T-helper 1 cell (primary cell): ENCODE data around the gene CNTRL.
"Not testable (repeated sequence)": the region's sequence is repeated elsewhere in the genome, so short reads cannot be mapped to it uniquely, and the experiment has no call there.

ENCODE experiments used
- DNase-seq, 5 donors: peaks; one replicate each; pipeline ENCODE4 v3.0.0-alpha.2; 2012 to 2020

Gene CNTRL

DNA sequence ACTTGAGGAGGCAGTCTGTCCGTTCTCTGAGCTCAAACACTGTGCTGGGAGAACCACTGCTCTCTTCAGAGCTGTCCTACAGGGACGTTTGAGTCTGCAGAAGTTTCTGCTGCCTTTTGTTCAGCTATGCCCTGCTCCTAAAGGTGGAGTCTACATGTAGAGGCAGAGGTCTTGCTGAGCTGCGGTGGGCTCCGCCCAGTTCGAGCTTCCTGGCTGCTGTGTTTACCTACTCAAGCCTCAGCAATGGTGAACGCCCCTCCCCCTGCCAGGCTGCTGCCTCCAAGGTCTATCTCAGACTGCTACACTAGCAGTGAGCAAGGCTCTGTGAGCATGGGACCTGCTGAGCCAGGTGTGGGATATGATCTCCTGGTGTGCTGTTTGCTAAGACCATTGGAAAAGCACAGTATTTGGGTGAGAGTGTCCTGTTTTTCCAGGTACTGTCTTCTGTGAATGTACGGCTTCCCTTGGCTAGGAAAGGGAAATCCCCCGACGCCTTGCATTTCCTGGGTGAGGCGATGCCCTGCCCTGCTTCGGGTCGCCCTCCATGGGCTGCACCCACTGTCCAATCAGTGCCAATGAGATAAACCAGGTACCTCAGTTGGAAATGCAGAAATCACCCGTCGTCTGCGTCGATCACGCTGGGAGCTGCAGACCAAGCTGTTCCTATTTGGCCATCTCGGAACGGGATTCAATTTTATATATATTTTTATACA is 58.5 kb downstream of the CNTRL start:
- DNase-seq, result peak; percentile 37 to 87 (median 62)

DNA sequence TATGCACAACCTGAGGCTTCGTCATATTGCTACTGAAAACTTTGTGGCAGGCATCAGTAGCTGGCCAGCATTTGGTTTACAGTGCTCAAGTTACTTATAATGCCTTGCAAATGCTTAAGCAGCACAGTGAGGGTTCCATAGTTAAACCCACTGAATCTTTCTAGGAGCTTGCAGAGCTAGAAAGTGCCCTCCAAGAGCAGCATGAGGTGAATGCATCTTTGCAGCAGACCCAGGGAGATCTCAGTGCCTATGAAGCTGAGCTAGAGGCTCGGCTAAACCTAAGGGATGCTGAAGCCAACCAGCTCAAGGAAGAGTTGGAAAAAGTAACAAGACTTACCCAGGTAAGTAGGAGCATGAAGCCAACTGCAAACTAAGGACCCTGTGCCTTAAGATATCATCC is 60.9 kb downstream of the CNTRL start:
- DNase-seq, result no peak

DNA sequence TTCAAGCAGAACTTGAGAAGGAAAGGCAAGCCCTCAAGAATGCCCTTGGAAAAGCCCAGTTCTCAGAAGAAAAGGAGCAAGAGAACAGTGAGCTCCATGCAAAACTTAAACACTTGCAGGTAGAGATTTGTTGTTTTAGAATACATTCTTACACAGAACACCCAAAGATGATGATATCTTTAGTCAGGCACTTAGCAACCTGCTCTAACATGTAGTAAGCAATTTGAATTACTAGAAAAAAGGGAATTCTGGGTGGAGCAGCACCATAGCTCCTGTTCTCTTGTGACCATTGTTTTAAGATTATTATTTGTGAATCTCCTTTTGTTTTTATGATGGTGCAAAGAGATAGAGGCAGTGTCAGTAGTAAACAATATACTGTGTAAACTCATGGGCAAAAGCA is 63.8 kb downstream of the CNTRL start:
- no peak for DNase-seq

DNA sequence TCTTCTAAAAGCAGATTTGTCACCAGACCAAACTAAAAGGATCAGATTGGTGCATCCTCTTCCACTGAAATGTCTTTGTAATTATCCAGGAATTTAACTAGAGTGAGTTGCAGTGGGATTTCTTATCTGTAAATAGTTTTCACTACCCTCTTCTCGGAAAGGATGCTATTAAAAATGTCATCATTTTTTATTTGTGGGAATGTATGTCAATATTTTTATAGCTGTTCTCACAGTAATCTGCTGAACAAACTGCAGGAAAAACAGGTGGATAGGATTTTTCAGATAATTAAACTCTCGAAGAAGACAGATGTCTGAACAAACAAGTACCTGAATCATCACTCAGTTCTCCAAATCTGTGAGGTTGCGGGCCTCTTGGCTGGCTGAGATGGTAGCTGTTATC is 64.2 kb downstream of the CNTRL start:
- no peak for DNase-seq

GRCh38 chr9:121140162-121140561 is 65.4 kb downstream of the CNTRL start:
- DNase-seq, result no peak

DNA sequence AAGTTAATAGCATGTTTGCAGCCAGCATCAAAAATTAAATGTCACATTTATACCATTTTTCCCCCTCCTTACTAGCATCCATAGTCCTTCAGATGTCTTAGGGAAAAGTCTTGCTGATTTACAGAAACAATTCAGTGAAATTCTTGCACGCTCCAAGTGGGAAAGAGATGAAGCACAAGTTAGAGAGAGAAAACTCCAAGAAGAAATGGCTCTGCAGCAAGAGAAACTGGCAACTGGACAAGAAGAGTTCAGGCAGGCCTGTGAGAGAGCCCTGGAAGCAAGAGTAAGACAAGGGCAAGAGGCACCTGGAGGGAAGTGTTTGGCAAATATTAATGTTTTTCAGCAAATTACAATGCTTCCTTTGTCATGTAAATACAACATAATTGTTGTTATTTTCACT is 66.6 kb downstream of the CNTRL start:
- DNase-seq, result no peak

- DNase-seq, result no peak
Observed at GRCh38 chr9:121141706-121142105, 67.0 kb downstream of the CNTRL start.

DNA sequence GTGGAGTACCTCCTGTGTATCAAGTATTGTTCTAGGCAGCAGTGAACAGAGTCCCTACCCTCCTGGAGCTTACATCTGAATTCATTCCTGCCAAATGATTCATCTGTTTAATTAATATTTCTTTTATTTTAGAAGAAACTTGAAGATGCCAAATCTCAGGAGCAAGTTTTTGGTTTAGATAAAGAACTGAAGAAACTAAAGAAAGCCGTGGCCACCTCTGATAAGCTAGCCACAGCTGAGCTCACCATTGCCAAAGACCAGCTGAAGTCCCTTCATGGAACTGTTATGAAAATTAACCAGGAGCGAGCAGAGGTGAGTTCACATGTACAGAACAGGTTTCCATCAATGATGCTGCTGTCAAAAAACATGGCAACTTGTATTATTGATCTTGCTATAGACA is 69.0 kb downstream of the CNTRL start:
- DNase-seq, result no peak

DNA sequence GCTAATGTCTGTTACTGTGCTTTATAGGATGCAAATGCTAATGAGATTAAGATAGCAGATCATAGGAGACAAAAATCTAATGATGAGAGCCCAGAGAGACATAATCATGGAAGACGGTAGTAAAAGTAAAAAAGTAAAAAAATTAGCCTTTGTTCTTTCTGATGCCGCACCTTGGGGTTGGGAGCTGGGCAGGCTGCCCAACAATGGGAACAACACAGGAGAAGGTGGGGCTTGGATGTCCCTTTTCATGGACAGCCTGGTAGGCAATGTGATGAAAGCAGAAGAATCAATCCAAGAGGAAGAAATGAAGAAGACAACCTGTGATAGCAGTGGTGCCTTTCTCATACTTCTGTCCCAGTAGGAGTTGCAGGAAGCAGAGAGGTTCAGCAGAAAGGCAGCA is 69.7 kb downstream of the CNTRL start:
- no peak for DNase-seq

DNA sequence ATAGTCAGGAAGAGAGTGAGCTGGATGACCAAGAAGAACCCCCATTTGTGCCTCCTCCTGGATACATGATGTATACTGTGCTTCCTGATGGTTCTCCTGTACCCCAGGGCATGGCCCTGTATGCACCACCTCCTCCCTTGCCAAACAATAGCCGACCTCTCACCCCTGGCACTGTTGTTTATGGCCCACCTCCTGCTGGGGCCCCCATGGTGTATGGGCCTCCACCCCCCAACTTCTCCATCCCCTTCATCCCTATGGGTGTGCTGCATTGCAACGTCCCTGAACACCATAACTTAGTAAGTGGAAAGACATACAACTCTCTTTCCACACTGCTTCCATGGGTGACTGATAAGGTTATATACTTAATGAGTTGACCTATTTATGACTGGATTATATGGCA is 75.4 kb downstream of the CNTRL start:
- no peak for DNase-seq

DNA sequence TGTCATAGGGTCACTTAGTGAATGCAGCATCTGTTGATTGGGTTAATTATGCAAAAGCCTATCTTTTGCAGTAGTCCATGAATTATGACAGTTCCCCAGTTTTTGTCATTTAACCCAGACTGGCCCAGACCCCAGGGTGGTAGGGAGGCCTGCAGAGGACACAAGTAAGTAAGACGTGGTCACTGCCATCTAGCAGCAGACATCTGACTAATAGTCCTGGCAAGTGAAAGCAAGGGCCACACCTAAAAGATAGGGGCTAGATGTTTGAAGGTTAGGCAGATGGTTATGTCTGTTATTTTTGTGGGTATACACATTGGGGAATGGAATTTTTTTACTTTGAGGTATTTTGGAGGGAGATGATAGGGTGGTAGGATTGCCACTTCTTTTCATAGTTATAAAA is 78.9 kb downstream of the CNTRL start:
- no peak for DNase-seq

DNA sequence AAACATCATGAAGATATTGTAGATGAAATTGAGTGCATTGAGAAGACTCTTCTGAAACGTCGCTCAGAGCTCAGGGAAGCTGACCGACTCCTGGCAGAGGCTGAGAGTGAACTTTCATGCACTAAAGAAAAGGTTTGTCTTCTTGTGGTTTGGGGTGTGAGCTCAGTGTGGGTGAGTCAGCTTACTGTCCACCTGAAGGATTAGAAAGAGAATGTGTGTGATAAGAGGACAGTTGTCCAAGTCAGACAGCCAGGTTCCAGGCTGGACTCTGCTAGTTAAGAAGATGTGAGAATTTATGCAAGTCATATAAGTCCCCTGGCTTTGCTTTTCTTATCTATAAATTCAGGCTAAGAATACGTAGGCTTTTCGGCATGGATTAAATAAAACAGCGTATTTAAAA is 80.0 kb downstream of the CNTRL start:
- DNase-seq, result no peak

- peak in 1 of 5 donors; percentile 25 for DNase-seq
Observed at GRCh38 chr9:121156263-121156731, 81.5 kb downstream of the CNTRL start.

DNA sequence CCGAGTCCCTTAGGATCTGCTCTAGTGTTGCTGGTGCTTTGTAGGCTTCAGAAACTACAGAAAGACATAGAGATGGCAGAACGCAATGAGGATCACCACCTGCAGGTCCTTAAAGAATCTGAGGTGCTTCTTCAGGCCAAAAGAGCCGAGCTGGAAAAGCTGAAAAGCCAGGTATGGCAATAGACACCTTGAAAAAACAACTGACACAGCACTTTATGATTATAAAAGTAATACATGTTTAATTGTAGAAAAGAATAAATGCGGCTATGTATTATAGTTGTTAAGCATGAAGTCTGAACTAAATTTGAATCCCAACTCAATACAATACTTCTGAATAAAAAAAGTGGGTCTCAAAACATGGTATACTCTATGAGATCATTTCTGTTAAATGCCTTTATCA is 83.2 kb downstream of the CNTRL start:
- no peak for DNase-seq

GRCh38 chr9:121160025-121160424 is 85.3 kb downstream of the CNTRL start:
- no peak for DNase-seq

DNA sequence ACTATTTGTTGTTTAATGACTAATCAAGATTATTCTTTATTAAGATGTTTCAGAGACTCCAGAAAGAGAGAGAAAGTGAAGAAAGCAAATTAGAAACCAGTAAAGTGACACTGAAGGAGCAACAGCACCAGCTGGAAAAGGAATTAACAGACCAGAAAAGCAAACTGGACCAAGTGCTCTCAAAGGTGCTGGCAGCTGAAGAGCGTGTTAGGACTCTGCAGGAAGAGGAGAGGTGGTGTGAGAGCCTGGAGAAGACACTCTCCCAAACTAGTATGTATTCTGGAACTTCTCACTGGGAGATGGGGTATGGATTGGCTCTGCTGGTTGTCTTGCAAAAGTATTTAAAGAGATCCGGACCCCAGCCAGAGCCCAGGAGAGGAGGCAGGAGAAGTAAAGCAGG is 93.3 kb downstream of the CNTRL start:
- DNase-seq, result no peak

DNA sequence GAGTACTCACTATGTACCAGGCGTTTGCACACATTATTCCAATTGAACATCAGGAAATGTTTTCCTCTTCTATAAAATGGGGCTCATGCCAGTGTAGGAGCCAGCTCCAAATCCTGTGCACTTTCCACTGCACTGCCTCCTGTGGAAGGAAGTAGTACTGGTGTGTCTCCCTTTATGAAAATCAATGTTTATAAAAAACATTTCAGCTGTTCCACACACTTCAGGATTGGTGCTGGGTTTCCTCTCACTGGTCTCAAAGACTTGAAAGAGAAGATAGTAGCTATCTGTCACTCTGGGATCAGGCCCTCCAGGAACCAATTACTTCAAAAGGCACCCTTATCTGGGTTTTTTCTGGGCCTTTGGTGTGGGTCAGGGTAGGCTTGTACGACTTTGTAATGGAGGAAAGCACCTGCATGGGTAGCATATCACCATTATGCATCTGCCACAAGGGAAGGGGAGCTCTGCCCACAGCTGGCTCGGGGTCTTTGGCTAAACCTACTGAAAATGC is 94.4 kb downstream of the CNTRL start:
- peak in 1 of 5 donors; percentile 13 for DNase-seq

DNA sequence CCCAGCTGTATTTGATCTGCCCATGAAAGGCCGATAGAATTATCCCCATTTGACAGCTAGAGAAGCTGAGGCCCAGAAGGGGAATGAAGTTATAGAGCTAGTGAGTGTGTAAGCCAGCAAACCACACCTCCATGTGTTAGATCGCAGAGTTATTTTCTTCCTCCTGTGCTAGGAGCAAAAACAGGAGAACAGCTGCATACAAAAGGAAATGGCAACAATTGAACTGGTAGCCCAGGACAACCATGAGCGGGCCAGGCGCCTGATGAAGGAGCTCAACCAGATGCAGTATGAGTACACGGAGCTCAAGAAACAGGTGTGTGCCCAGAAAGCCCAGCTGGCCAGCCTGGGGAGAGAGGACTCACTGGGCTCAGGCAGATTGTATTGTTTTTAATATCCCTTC is 96.5 kb downstream of the CNTRL start:
- no peak for DNase-seq

- DNase-seq, result no peak
Observed at GRCh38 chr9:121172726-121173487, 98.2 kb downstream of the CNTRL start.

- DNase-seq, result no peak
Observed at GRCh38 chr9:121173501-121173900, 98.7 kb downstream of the CNTRL start.

DNA sequence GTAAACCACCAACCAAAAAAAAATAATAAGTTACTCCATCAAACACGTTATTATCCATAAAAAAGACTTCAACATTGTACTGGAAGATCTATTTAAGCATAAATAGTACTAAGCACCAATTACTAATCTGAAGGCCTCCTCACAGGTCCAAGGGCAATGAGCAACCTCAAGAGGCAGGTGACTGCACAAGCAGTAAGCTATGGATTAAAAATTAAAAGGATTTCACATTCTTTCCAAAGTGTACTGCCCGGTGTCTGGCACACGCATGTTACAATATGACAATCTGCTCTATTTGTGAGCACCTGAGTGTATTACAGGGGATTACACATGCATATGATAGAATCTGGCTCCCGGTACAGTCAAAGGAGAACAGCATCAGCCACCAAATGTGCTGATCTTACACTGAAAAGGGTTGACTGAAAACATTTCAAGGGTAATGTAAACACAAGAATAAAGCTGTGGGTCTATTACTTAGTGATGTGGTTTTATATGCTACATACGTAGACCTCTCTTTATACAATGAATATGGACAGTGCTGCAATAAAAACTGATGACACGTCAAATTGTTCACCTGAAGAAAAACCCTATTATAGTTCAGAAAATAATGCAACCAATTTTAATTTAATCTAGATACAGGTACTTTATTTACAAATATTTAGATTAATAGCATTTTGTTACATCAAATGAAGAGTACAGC is 104.1 kb downstream of the CNTRL start:
- no peak for DNase-seq

GRCh38 chr9:121179373-121179721 is 104.6 kb downstream of the CNTRL start:
- not testable (repeated sequence) for DNase-seq

- no peak for DNase-seq
Observed at GRCh38 chr9:121179930-121180681, 105.4 kb downstream of the CNTRL start.
